Measurements from ENCODE around the gene WDR20.

DNA sequence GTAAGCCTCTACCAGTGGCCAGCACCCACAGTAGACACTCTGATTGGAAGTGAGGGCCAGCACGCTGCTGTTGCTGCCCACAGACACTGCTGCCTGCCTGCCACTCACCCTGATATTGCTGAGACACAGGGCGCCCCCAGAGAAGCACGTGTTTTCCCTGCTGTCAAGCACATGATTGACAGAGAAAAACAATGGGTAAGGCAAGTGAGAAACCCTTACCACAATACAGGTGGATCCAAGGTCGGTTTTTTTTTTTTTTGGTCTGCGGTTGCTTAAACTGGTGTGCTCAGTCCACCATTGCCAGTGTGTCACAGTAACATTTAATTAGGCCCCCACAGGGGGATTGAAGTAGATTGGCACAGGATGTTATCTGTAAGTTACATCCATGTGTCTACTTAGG is 65.9 kb downstream of the WDR20 start:
- TF ChIP-seq, protein P1, sequence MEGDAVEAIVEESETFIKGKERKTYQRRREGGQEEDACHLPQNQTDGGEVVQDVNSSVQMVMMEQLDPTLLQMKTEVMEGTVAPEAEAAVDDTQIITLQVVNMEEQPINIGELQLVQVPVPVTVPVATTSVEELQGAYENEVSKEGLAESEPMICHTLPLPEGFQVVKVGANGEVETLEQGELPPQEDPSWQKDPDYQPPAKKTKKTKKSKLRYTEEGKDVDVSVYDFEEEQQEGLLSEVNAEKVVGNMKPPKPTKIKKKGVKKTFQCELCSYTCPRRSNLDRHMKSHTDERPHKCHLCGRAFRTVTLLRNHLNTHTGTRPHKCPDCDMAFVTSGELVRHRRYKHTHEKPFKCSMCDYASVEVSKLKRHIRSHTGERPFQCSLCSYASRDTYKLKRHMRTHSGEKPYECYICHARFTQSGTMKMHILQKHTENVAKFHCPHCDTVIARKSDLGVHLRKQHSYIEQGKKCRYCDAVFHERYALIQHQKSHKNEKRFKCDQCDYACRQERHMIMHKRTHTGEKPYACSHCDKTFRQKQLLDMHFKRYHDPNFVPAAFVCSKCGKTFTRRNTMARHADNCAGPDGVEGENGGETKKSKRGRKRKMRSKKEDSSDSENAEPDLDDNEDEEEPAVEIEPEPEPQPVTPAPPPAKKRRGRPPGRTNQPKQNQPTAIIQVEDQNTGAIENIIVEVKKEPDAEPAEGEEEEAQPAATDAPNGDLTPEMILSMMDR (conservative IDR thresholded peaks at IDR 0.05; ENCODE audit: low read length) = no peak
- no peak for TF ChIP-seq EZH2phosphoT487 (IDR thresholded peaks at IDR 0.05; ENCODE audit: borderline replicate concordance, low read depth, low read length)
